ENCODE data around the gene GPATCH2L.

GPATCH2L gene

DNA sequence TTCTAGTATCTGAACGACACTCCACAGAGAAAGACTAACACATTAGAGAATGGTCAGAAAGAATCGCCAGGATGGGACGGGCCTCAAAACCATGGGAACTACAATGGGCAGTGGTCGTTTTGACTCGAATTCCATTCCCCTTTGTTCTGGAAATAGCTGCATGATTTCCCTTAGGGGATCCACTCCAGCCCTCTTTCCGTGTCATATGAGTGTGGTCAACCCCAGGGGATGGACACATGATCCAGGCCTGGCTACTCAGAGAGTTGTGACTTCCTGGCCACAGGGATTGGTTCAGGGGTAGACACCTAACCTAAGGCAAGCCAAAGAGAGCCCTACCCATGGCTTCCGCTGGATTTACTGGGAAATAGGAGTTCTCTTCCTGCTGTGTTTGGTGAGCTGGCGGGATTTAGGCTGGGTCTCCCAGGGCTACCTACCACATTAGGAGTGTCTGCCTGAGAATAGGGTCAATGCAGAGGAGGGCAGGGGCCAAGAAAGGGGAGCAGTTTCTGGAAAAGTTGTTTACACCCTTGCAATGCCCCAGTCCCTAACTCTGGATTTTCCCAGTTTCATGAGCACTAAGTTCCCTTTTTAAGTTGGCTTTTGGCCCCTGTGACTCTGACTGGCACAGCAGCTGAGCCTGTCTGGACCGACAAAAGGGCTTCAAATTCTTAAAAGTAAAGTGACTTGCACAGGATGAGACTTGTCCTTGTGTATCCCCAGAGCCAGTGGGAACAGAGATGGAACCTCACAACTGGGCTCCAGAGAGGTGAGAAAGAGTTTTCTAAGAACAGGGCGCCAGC lies 28.1 kb upstream of the GPATCH2L start:
- Histone ChIP-seq H3K4me3 (ENCODE audit: low read depth in 1 of 2, low read length in 1 of 2) (no peak overlapping the region), H3K9me3 (no peaks in the 10 kb centered on the region), H3K36me3 (no peaks in the 10 kb centered on the region), H3K4me1 (ENCODE audit: control insufficient read depth in 1 of 2, insufficient read depth in 1 of 2, low read depth in 1 of 2, low read length in 1 of 2) (no peaks in the 10 kb centered on the region), H3K27ac (no peak overlapping the region), H3K27me3 (peaks cover 22% of the 10 kb centered on the region)
- TF ChIP-seq, protein P1, sequence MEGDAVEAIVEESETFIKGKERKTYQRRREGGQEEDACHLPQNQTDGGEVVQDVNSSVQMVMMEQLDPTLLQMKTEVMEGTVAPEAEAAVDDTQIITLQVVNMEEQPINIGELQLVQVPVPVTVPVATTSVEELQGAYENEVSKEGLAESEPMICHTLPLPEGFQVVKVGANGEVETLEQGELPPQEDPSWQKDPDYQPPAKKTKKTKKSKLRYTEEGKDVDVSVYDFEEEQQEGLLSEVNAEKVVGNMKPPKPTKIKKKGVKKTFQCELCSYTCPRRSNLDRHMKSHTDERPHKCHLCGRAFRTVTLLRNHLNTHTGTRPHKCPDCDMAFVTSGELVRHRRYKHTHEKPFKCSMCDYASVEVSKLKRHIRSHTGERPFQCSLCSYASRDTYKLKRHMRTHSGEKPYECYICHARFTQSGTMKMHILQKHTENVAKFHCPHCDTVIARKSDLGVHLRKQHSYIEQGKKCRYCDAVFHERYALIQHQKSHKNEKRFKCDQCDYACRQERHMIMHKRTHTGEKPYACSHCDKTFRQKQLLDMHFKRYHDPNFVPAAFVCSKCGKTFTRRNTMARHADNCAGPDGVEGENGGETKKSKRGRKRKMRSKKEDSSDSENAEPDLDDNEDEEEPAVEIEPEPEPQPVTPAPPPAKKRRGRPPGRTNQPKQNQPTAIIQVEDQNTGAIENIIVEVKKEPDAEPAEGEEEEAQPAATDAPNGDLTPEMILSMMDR (IDR thresholded peaks at IDR 0.05) = no peak

DNA sequence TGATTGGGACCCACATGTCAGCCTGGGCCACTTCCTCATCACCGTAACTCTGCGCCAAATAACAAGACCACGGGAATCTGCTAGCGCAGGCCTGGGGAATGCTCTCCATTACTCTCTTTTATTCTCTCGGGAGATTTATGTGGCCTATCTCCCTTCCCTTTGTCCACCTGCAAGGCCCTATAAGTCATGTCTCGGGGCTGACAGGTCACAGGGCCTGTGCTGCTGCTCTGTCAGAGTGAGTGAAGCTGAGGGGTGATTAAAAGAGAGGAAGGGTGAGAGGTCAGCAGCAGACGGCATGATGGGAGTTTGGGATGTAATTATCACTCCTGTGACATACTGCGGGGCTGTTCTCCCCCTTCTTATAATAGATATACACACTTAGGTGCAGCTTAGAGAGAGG lies 26.2 kb upstream of the GPATCH2L start:
- H3K9me3 ChIP-seq = no peaks in the 10 kb centered on the region
- no peak overlapping the region for H3K27ac ChIP-seq
- no peaks in the 10 kb centered on the region for H3K36me3 ChIP-seq
- TF ChIP-seq, protein P1 (IDR thresholded peaks at IDR 0.05) = no peak
- no peaks in the 10 kb centered on the region for H3K4me1 ChIP-seq (ENCODE audit: control insufficient read depth in 1 of 2, insufficient read depth in 1 of 2, low read depth in 1 of 2, low read length in 1 of 2)
- no peak overlapping the region for H3K4me3 ChIP-seq (ENCODE audit: low read depth in 1 of 2, low read length in 1 of 2)
- peaks cover 40% of the 10 kb centered on the region for H3K27me3 ChIP-seq

DNA sequence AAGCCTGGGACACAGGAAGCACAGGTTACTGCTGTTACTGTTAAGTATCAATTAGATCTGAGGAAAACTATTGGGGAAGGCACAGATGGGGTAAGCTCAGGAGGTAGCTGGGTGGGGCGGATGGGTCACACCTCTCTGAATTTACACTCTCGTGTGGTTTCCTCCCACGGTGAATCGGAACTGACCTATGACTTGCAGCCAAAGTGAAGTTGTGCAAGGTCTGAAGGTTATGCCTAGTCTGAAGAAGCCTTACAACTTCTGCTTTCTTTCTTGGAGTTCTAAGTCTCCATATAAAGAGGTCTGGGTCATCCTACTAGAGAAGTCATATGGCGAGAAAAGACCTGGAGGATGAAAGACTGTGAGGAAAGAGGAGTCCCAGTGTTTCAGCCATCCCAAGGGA lies 25.6 kb upstream of the GPATCH2L start:
- Histone ChIP-seq H3K9me3 (no peaks in the 10 kb centered on the region), H3K27ac (no peak overlapping the region), H3K36me3 (no peaks in the 10 kb centered on the region), H3K4me1 (ENCODE audit: control insufficient read depth in 1 of 2, insufficient read depth in 1 of 2, low read depth in 1 of 2, low read length in 1 of 2) (no peaks in the 10 kb centered on the region), H3K27me3 (peaks cover 45% of the 10 kb centered on the region), H3K4me3 (ENCODE audit: low read depth in 1 of 2, low read length in 1 of 2) (no peak overlapping the region)
- TF ChIP-seq, protein P1 (IDR thresholded peaks at IDR 0.05) = no peak

DNA sequence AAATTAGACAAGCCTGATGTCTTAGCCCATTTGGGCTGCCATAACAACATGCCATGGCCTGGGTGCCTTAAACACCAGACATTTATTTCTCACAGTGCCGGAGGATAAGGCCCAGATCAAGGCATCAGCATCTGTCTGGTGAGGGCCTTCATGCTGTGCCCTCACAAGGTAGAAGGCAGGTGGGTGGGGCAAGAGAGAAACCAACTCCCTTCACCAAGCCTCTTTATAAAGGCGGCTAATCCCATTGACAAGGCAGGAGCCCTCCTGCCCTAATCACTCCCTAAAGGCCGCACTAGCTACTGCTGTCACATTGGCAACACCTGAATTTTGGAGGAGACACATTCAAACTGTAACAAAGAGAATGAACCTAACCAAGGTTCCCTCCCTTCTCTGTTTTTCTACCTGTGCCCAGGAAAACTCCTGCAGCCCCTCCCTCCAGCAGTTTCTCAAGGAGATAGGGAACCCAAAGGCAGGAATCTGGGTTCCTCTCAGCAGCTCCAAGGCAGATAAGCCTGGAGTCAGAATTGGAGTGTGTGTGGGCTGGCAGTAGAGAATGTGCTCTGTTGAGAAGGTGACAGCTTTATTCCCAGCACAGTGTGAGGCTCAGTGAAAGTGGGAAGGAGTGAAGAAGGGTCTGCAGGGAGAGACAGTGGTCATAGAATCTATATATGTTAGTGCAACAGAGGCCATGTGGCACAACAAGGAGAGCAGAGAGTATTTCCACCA lies 21.7 kb upstream of the GPATCH2L start:
- Histone ChIP-seq H3K4me1 (ENCODE audit: control insufficient read depth in 1 of 2, insufficient read depth in 1 of 2, low read depth in 1 of 2, low read length in 1 of 2) (no peaks in the 10 kb centered on the region), H3K9me3 (no peaks in the 10 kb centered on the region), H3K27ac (no peak overlapping the region), H3K36me3 (no peaks in the 10 kb centered on the region), H3K27me3 (peaks cover 77% of the 10 kb centered on the region), H3K4me3 (ENCODE audit: low read depth in 1 of 2, low read length in 1 of 2) (no peak overlapping the region)
- TF ChIP-seq, protein P1 (IDR thresholded peaks at IDR 0.05) = no peak

DNA sequence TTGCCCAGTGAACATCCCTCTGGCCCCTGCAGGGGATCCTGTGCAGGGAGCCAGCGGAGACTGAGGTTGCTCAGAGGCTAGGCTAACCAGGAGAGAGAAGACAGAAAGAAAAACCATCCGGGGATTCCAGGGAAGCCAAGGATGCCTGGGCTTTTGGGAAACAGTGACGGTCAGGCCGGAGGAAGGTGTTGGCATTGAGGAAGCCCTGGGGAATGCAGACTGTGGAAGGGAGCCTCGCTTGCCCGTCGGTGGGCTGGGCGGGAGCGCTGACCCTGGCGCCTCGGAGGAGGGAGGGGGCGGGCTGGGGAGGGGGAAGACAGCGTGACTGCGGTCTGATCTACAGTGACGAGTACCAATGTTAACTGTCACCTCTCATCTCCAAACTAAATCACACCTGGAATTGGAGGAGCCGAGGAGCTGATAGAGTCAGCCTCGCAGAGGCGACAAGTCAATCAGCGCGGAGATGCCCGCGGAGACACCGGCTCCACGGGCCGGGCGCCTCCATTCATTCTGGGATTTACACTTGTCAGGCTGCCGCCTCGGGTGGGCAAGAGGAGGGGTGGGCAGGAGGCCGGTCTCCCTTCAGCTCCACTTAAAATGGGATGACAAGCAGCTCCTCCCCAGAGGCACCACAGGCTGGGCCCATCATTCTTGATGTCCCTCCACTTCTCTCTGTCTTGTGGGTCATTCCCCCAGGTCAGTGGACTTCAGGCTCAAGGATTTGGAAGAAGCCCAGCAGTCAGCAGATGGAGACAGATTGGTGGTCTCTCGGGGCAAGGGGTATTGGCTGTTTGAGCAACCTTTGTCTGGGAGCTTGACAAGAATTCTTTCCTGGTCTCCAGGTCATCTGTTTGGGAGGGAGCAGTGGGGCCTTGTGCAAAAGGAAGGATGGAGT lies 20.4 kb upstream of the GPATCH2L start:
- H3K27ac ChIP-seq = no peak overlapping the region
- TF ChIP-seq, protein P1 (IDR thresholded peaks at IDR 0.05) = no peak
- no peak overlapping the region for H3K4me3 ChIP-seq (ENCODE audit: low read depth in 1 of 2, low read length in 1 of 2)
- no peaks in the 10 kb centered on the region for H3K36me3 ChIP-seq
- no peaks in the 10 kb centered on the region for H3K4me1 ChIP-seq (ENCODE audit: control insufficient read depth in 1 of 2, insufficient read depth in 1 of 2, low read depth in 1 of 2, low read length in 1 of 2)
- peaks cover 83% of the 10 kb centered on the region for H3K27me3 ChIP-seq
- H3K9me3 ChIP-seq = no peaks in the 10 kb centered on the region

Data from neutrophil (primary cell).